Spleen (tissue), 11 donors: Measurements from ENCODE around the gene ZNF106. TPM values are rescaled to one million over a fixed set of nuclear protein-coding genes. Genes with fewer than 3 reads are reported as not detected.

Experiments used
- DNase-seq: peaks from one replicate; pipeline ENCODE4 v3.0.0-alpha.2; 2020
- H3K27ac ChIP-seq, 8 donors: fragments of 200-600 bp; sonication (generic) in 7 of 8; 1 replicate in 4 of 8; 2 replicates in 4 of 8; pipeline versions ENCODE4 v1.5.0 to v1.8.0; 2016 to 2021; ENCODE audit warnings: inconsistent platforms in 4 of 8, mild to moderate bottlenecking in 4 of 8, moderate library complexity in 1 of 8
- H3K27me3 ChIP-seq, 7 donors: fragments of 200-600 bp; sonication (generic) in 6 of 7; replicated peaks in 1 of 7; 1 replicate in 4 of 7; 2 replicates in 3 of 7; pipeline versions ENCODE4 v1.5.0 to v1.8.0; 2016 to 2021; ENCODE audit warnings: inconsistent platforms in 3 of 7, mild to moderate bottlenecking in 1 of 7
- H3K36me3 ChIP-seq, 6 donors: fragments of 200-600 bp; sonication (generic) in 5 of 6; 1 replicate in 4 of 6; 2 replicates in 2 of 6; pipeline versions ENCODE4 v1.5.0 to v1.8.0; 2016 to 2021; ENCODE audit warnings: inconsistent platforms in 2 of 6
- H3K4me1 ChIP-seq, 6 donors: fragments of 200-600 bp; sonication (generic) in 5 of 6; 1 replicate in 3 of 6; 2 replicates in 3 of 6; pipeline versions ENCODE4 v1.5.0 to v1.8.0; 2016 to 2021; ENCODE audit warnings: inconsistent platforms in 3 of 6
- H3K4me3 ChIP-seq, 8 donors: fragments of 200-600 bp; sonication (generic) in 7 of 8; 1 replicate in 4 of 8; 2 replicates in 4 of 8; pipeline versions ENCODE4 v1.5.0 to v1.8.0; 2016 to 2021; ENCODE audit warnings: inconsistent platforms in 4 of 8, mild to moderate bottlenecking in 4 of 8, moderate library complexity in 2 of 8
- H3K9me3 ChIP-seq, 8 donors: fragments of 200-600 bp; sonication (generic) in 7 of 8; 1 replicate in 4 of 8; 2 replicates in 4 of 8; pipeline versions ENCODE4 v1.5.0 to v1.8.0; 2016 to 2021; ENCODE audit warnings: inconsistent platforms in 4 of 8
- POLR2A ChIP-seq, 3 donors: fragments of 450-650 bp; IDR thresholded peaks; one replicate each; pipeline ENCODE4 v1.5.1; 2017; ENCODE audit warnings: antibody characterized with exemption in 3 of 3, mild to moderate bottlenecking in 1 of 3
- POLR2AphosphoS5 ChIP-seq, 3 donors: sonication (generic); formaldehyde crosslinking; IDR thresholded peaks; one replicate each; pipeline ENCODE4 v1.5.1; 2017; ENCODE audit warnings: antibody characterized with exemption in 3 of 3
- WGBS, 5 donors: extraction: QIAGEN DNeasy Blood & Tissue Kit in 3 of 5; methylation state at CpG; one replicate each; pipeline versions ENCODE4 v1.1.5 to v1.1.7; 2013 to 2018; 5-methylcytosine and 5-hydroxymethylcytosine counted together
- intact Hi-C: fragments of 100-400 bp; cut with DNase I; formaldehyde crosslinking; loops from one replicate; pipeline ENCODE4 v1.15.0; 2023; ENCODE audit warnings: low total_unique reads
- polyA plus RNA-seq, 3 donors: library from polyadenylated mRNA; stranded (reverse); fragments of 200-250 nt; gene quantifications; one replicate each; pipeline ENCODE4 v1.2.1, GENCODE V29; 2013
- total RNA-seq, 7 donors: library from RNA; depleted of rRNA in 3 of 7; stranded (reverse); fragments of >200 nt in 3 of 7; fragmentation: NEBNext Ultra II Directional in 4 of 7; extraction: Animal tissue kit (Norgen Biotek cat#: 25700) in 4 of 7; gene quantifications; one replicate each; pipeline versions ENCODE4 v1.1.0 to v1.2.1, GENCODE V29; 2016 to 2021
- TF ChIP-seq, protein P1 (sequence below), 11 experiments: fragments of 200-600 bp in 7 of 11; fragments of 450-650 bp in 4 of 11; sonication (generic) in 4 of 11; IDR thresholded peaks in 8 of 11; conservative IDR thresholded peaks in 3 of 11; 1 replicate in 7 of 11; 2 replicates in 4 of 11; pipeline versions ENCODE4 v1.4.0 to v1.8.0; 2016 to 2021; ENCODE audit warnings: antibody characterized with exemption in 11 of 11, inconsistent platforms in 4 of 11, mild to moderate bottlenecking in 1 of 11
- donor health status: healthy with polysubstance abuse.
- donor health status: DM: no; HTN: no; CAD: no; lungs with moderate emphysema.
- donor health status: DM: no; HTN: no; CAD: no.
- donor health status: Bipolar disorder and iron deficiency.
- donor health status: healthy.
- donor health status: DM: no; HTN: no; CAD: no.
- donor health status: DM: yes; HTN: yes; CAD: no.

ZNF106 gene
- total and polyA plus RNA-seq, 10 donors = 4.6 to 93.3 (median 71.3) TPM

DNA sequence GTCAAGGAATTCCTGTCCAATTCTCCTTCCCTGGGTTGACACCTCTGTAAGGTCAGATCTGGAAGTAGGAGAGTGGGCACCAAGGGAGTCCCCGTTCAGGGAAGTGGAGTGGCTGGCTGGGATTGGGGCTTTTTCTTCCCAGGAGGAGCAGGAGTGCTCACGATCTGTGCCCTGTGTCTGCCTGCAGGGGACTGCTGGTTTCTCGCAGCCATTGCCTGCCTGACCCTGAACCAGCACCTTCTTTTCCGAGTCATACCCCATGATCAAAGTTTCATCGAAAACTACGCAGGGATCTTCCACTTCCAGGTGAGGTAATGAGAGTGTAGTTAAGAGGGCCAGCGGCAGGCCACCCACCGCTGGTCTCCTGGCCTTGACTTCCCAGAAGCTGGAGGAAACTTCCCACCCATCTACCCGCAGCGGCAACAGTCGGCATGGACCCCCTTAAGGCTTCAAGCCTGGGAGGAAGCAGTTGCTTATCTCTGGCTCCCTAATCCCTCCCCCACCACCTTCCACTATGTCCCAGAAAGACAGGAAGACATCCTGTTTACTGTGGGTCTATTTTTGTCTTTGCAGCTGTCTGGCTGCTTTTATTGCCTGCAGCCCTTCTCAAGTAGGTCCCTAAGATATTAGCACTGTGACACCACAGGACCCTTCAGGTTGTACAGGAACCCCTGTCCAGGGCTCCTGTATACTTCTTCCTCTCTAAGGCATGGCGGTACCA, 104.8 kb downstream of the ZNF106 start:
- Histone ChIP-seq H3K4me3 (no peak overlapping the region), H3K9me3 (no peaks in the 10 kb centered on the region), H3K4me1 (no peaks in the 10 kb centered on the region), H3K27ac (no peak overlapping the region), H3K36me3 (peaks cover 0 to 73% (median 1%) of the 10 kb centered on the region in 6 donors), H3K27me3 (no peaks in the 10 kb centered on the region)
- TF ChIP-seq POLR2A (IDR thresholded peaks at IDR 0.05) (no peak), POLR2AphosphoS5 (IDR thresholded peaks at IDR 0.05) (no peak)
- TF ChIP-seq, protein P1, sequence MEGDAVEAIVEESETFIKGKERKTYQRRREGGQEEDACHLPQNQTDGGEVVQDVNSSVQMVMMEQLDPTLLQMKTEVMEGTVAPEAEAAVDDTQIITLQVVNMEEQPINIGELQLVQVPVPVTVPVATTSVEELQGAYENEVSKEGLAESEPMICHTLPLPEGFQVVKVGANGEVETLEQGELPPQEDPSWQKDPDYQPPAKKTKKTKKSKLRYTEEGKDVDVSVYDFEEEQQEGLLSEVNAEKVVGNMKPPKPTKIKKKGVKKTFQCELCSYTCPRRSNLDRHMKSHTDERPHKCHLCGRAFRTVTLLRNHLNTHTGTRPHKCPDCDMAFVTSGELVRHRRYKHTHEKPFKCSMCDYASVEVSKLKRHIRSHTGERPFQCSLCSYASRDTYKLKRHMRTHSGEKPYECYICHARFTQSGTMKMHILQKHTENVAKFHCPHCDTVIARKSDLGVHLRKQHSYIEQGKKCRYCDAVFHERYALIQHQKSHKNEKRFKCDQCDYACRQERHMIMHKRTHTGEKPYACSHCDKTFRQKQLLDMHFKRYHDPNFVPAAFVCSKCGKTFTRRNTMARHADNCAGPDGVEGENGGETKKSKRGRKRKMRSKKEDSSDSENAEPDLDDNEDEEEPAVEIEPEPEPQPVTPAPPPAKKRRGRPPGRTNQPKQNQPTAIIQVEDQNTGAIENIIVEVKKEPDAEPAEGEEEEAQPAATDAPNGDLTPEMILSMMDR (IDR thresholded peaks at IDR 0.05 in 8 of 11, conservative IDR thresholded peaks at IDR 0.05 in 3 of 11) = no peak
- DNase-seq = no peak
- intact Hi-C loops = no loop called here
- 59 to 69% (median 65%) methylated on average over 12 of the region's 12 CpGs for WGBS, 5 donors

DNA sequence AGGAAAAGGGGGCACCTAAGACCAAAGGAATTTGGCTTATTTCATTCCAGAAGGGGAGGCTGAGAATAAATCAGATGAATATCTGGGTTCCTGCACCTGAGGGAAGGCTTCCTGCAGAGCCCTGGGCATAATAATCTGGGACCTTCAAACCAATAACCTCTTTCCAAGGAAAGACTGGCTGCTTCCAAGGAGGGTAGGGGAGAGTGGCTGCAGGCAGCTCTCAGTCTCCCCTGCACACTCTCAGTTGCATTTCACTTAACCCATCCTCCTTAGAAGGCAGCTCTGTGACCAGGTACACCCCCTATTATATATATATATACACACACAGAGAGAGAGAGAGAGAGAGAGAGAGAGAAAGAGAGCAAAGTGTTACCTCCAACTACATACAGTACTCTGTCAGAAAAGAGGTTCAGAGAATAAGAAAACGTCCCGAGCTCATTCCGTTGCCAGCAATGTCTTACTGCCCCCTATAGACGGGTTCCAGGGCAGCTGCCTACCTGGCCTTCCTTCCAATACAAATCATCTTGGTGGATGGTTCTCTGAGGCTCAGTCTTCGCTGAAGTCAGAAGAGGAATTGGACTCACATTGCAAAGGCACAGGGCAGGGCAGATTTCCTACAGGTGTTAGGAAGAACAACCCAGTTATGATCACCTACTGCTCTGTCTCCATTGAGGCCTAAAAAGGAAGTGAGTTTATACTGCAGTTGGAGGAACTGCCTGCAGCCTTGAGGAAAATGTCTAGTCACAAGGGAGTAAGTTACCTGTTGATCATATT, 105.5 kb downstream of the ZNF106 start:
- Histone ChIP-seq H3K27ac (no peak overlapping the region), H3K9me3 (no peaks in the 10 kb centered on the region), H3K27me3 (no peaks in the 10 kb centered on the region), H3K36me3 (peaks cover 0 to 73% (median 1%) of the 10 kb centered on the region in 6 donors), H3K4me3 (no peak overlapping the region), H3K4me1 (no peaks in the 10 kb centered on the region)
- DNase-seq = no peak
- intact Hi-C loops = no loop called here
- no peak for TF ChIP-seq POLR2A (IDR thresholded peaks at IDR 0.05)
- TF ChIP-seq, protein P1 (IDR thresholded peaks at IDR 0.05 in 8 of 11, conservative IDR thresholded peaks at IDR 0.05 in 3 of 11) = peak in 6 of 11 experiments; percentile 5 to 56 (median 23)
- WGBS, 5 donors = 44 to 60% (median 47%) methylated on average over 4 to 5 of the region's 5 CpGs

DNA sequence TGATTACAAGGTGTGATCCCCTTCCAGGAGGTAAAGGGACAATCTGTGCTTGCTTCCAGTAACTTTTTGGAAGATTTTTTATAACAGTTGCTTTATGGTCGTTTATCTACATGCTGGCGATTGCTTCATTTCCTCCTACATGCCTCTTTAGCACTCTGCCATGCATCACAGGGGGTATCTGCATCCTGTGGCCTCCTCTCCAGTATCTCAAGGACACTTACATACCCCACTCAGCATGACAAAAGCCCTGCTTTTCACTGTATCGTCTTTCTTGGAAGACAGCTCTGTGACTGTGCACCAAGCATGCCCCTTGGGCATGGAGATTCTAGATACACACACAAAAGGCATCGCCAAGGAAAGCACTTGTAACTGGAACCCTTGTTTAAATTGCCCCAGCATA, 106.3 kb downstream of the ZNF106 start:
- H3K9me3 ChIP-seq = no peaks in the 10 kb centered on the region
- intact Hi-C loops = no loop called here
- no peak overlapping the region for H3K4me3 ChIP-seq
- H3K36me3 ChIP-seq = peaks cover 0 to 66% (median 1%) of the 10 kb centered on the region in 6 donors
- WGBS, 5 donors = 45 to 60% (median 53%) methylated on average over 4 of the region's 4 CpGs
- TF ChIP-seq POLR2A (IDR thresholded peaks at IDR 0.05) (no peak), POLR2AphosphoS5 (IDR thresholded peaks at IDR 0.05) (no peak)
- TF ChIP-seq, protein P1 (IDR thresholded peaks at IDR 0.05 in 8 of 11, conservative IDR thresholded peaks at IDR 0.05 in 3 of 11) = no peak
- no peak overlapping the region for H3K27ac ChIP-seq
- no peaks in the 10 kb centered on the region for H3K27me3 ChIP-seq
- no peak for DNase-seq
- no peaks in the 10 kb centered on the region for H3K4me1 ChIP-seq

DNA sequence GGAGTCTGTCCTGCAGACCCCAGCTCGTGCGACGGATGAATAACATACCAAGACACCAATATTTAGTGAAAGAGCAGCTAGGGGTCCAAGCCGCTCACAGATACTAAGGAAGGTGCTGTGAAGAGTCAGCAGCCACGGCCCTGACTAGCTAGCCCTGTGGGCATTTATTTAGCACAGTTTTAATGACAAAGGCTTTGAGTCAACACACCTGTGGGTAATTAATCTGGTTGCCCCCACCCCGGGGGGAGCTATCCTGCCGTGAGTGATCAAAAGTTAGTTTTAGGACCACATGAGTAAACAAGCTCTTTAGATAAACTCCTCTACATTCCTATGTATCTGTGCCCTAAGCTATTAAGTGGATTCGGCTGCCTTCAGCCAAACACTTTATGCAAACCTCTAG, 112.9 kb downstream of the ZNF106 start:
- H3K9me3 ChIP-seq = peaks cover 0 to 21% (median 9%) of the 10 kb centered on the region in 8 donors
- H3K27me3 ChIP-seq = no peaks in the 10 kb centered on the region
- H3K4me1 ChIP-seq = no peaks in the 10 kb centered on the region
- intact Hi-C loops = no loop called here
- no peak for TF ChIP-seq POLR2A (IDR thresholded peaks at IDR 0.05)
- TF ChIP-seq, protein P1 (IDR thresholded peaks at IDR 0.05 in 8 of 11, conservative IDR thresholded peaks at IDR 0.05 in 3 of 11) = no peak
- no peak for TF ChIP-seq POLR2AphosphoS5 (IDR thresholded peaks at IDR 0.05)
- no peak for DNase-seq
- WGBS, 5 donors = 89 to 94% (median 92%) methylated on average over 8 of the region's 8 CpGs
- no peak overlapping the region for H3K27ac ChIP-seq
- no peak overlapping the region for H3K4me3 ChIP-seq
- H3K36me3 ChIP-seq = peaks cover 0 to 6% (median 0%) of the 10 kb centered on the region in 6 donors
